ENCODE results near the gene EIF2B5.

Gene EIF2B5

GRCh38 chr3:184168363-184169120 is 33.4 kb downstream of the EIF2B5 start:
- H3K4me1 ChIP-seq (ENCODE audit: insufficient read depth, low read length, severe bottlenecking) = no peaks in the 10 kb centered on the region
- no peak overlapping the region for H3K4me3 ChIP-seq (ENCODE audit: low read depth, low read length, poor library complexity, severe bottlenecking)
- no peaks in the 10 kb centered on the region for H4K20me1 ChIP-seq (ENCODE audit: insufficient read depth, low read length)
- no peaks in the 10 kb centered on the region for H3F3A ChIP-seq (ENCODE audit: insufficient read depth, low read length)
- no peak overlapping the region for H2AFZ ChIP-seq (ENCODE audit: low read length)
- no peaks in the 10 kb centered on the region for H3K9me2 ChIP-seq (ENCODE audit: low read depth, low read length)
- H3K9ac ChIP-seq (ENCODE audit: low read length) = no peak overlapping the region
- peaks cover 78% of the 10 kb centered on the region for H3K36me3 ChIP-seq (ENCODE audit: insufficient read depth, low read length)
- H3K79me2 ChIP-seq (ENCODE audit: insufficient read depth, low read length) = no peaks in the 10 kb centered on the region
- no peaks in the 10 kb centered on the region for H3K9me3 ChIP-seq (ENCODE audit: low read length)
- no peak overlapping the region for H3K4me2 ChIP-seq (ENCODE audit: low read length)
- H3K27me3 ChIP-seq (ENCODE audit: insufficient read depth, low read length) = no peaks in the 10 kb centered on the region
- H3K27ac ChIP-seq (ENCODE audit: low read depth, low read length, poor library complexity, severe bottlenecking) = no peak overlapping the region
- TF ChIP-seq EZH2 (IDR thresholded peaks at IDR 0.05; ENCODE audit: borderline replicate concordance, low read length) (no peak), CTCF (IDR thresholded peaks at IDR 0.05; ENCODE audit: low read length) (no peak)

DNA sequence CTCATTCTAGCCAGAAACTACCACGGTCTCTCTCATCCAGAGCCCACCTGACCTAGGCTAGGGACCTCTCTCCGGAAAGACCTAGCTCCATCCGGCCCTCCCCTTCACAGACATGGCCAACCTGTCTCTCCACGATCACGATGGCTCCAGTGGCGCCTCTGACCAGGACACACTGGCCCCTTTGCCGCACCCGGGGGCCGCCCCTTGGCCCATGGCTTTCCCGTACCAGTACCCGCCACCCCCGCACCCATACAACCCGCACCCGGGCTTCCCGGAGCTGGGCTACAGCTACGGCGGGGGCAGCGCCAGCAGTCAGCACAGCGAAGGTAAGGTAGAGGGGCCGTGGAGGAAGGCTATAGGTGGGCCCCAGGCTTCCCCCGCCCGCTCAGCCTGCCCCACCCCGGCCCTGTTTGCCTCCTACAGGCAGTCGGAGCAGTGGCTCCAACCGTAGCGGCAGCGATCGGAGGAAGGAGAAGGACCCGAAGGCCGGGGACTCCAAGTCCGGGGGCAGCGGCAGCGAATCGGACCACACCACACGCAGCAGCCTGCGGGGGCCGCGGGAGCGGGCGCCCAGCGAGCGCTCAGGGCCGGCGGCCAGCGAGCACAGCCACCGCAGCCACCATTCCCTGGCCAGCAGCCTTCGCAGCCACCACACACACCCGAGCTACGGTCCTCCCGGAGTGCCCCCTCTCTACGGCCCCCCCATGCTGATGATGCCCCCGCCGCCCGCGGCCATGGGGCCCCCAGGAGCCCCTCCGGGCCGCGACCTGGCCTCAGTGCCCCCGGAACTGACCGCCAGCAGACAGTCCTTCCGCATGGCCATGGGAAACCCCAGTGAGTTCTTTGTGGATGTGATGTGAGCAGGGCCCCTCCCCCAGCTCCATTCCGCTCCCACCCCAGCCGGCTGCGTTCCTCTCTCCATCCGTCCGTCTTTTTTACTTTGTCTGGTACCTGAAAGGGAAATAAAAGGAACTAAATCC is 35.0 kb downstream of the EIF2B5 start:
- Histone ChIP-seq H3F3A (ENCODE audit: insufficient read depth, low read length) (no peaks in the 10 kb centered on the region), H3K27ac (ENCODE audit: low read depth, low read length, poor library complexity, severe bottlenecking) (no peak overlapping the region), H3K9me2 (ENCODE audit: low read depth, low read length) (no peaks in the 10 kb centered on the region), H3K9me3 (ENCODE audit: low read length) (no peaks in the 10 kb centered on the region), H3K4me1 (ENCODE audit: insufficient read depth, low read length, severe bottlenecking) (peaks cover 7% of the 10 kb centered on the region), H3K4me2 (ENCODE audit: low read length) (no peak overlapping the region), H3K4me3 (ENCODE audit: low read depth, low read length, poor library complexity, severe bottlenecking) (no peak overlapping the region), H2AFZ (ENCODE audit: low read length) (no peak overlapping the region), H3K79me2 (ENCODE audit: insufficient read depth, low read length) (peaks cover 3% of the 10 kb centered on the region; the same call in 1 of the 2 replicates), H4K20me1 (ENCODE audit: insufficient read depth, low read length) (no peaks in the 10 kb centered on the region), H3K27me3 (ENCODE audit: insufficient read depth, low read length) (no peaks in the 10 kb centered on the region), H3K36me3 (ENCODE audit: insufficient read depth, low read length) (peaks cover 66% of the 10 kb centered on the region), H3K9ac (ENCODE audit: low read length) (no peak overlapping the region)
- TF ChIP-seq EZH2 (IDR thresholded peaks at IDR 0.05; ENCODE audit: borderline replicate concordance, low read length) (no peak), CTCF (IDR thresholded peaks at IDR 0.05; ENCODE audit: low read length) (no peak)

- Histone ChIP-seq H4K20me1 (ENCODE audit: insufficient read depth, low read length) (no peaks in the 10 kb centered on the region), H3K9ac (ENCODE audit: low read length) (no peak overlapping the region), H3F3A (ENCODE audit: insufficient read depth, low read length) (no peaks in the 10 kb centered on the region), H3K4me2 (ENCODE audit: low read length) (no peak overlapping the region), H3K27me3 (ENCODE audit: insufficient read depth, low read length) (no peaks in the 10 kb centered on the region), H3K4me3 (ENCODE audit: low read depth, low read length, poor library complexity, severe bottlenecking) (no peak overlapping the region), H3K4me1 (ENCODE audit: insufficient read depth, low read length, severe bottlenecking) (peaks cover 20% of the 10 kb centered on the region), H3K9me3 (ENCODE audit: low read length) (no peaks in the 10 kb centered on the region), H3K27ac (ENCODE audit: low read depth, low read length, poor library complexity, severe bottlenecking) (no peak overlapping the region), H3K36me3 (ENCODE audit: insufficient read depth, low read length) (peaks cover 52% of the 10 kb centered on the region), H2AFZ (ENCODE audit: low read length) (no peak overlapping the region), H3K79me2 (ENCODE audit: insufficient read depth, low read length) (peaks cover 16% of the 10 kb centered on the region), H3K9me2 (ENCODE audit: low read depth, low read length) (no peaks in the 10 kb centered on the region)
- TF ChIP-seq CTCF (IDR thresholded peaks at IDR 0.05; ENCODE audit: low read length) (no peak), EZH2 (IDR thresholded peaks at IDR 0.05; ENCODE audit: borderline replicate concordance, low read length) (no peak)
Observed at GRCh38 chr3:184171562-184171961, 36.4 kb downstream of the EIF2B5 start.
